Kidney (tissue), 22 donors: Measurements from ENCODE around the gene PMEPA1. TPM values are rescaled to one million over a fixed set of nuclear protein-coding genes. Genes with fewer than 3 reads are reported as not detected.
A peak's percentile ranks its signal among the peaks of the same experiment; 100 is the strongest.

Source experiments
- DNase-seq, 5 donors: peaks; one replicate each; pipeline ENCODE4 v3.0.0-alpha.2; 2013 to 2020
- FAIRE-seq: peaks from 2 replicates; lab custom pipeline; 2012; peaks lifted over from hg19 to GRCh38; lab: Jason Lieb, UNC
- H3K27ac ChIP-seq, 2 donors: one replicate each; pipeline ENCODE4 v1.7.0; 2013; ENCODE audit warnings: low read depth in 2 of 2, low read length in 2 of 2, inconsistent platforms in 1 of 2
- H3K27me3 ChIP-seq: one replicate; pipeline ENCODE4 v1.7.1; 2013; ENCODE audit warnings: low read length, inconsistent platforms; ENCODE audit not compliant: control insufficient read depth, insufficient read depth
- H3K36me3 ChIP-seq, 3 donors: one replicate each; pipeline versions ENCODE4 v1.7.0 to v1.7.1; 2013; ENCODE audit warnings: low read length in 3 of 3, control low read depth in 1 of 3, inconsistent platforms in 1 of 3; ENCODE audit not compliant: insufficient read depth in 3 of 3, control insufficient read depth in 2 of 3
- H3K4me1 ChIP-seq, 3 donors: one replicate each; pipeline versions ENCODE4 v1.7.0 to v1.7.1; 2013; ENCODE audit warnings: low read length in 3 of 3, inconsistent platforms in 1 of 3, low read depth in 1 of 3; ENCODE audit not compliant: control insufficient read depth in 2 of 3, insufficient read depth in 2 of 3
- H3K4me3 ChIP-seq, 3 donors: one replicate each; pipeline versions ENCODE4 v1.7.0 to v1.8.1; 2013; ENCODE audit warnings: low read length in 3 of 3, control low read depth in 1 of 3, inconsistent platforms in 1 of 3
- H3K9ac ChIP-seq, 3 donors: one replicate each; pipeline versions ENCODE4 v1.7.0 to v1.7.1; 2013; ENCODE audit warnings: low read length in 3 of 3, control low read depth in 1 of 3, inconsistent platforms in 1 of 3
- H3K9me3 ChIP-seq, 3 donors: one replicate each; pipeline versions ENCODE4 v1.7.0 to v1.7.1; 2013; ENCODE audit warnings: low read length in 3 of 3, control low read depth in 1 of 3, inconsistent platforms in 1 of 3; ENCODE audit not compliant: control insufficient read depth in 2 of 3, insufficient read depth in 1 of 3
- CTCF ChIP-seq: IDR thresholded peaks from 3 replicates; pipeline ENCODE4 v1.5.1; 2012; ENCODE audit warnings: mild to moderate bottlenecking, moderate library complexity, borderline replicate concordance; ENCODE audit not compliant: insufficient read depth; ENCODE audit errors: extremely low read depth
- intact Hi-C: fragments of 100-400 bp; cut with DNase I; formaldehyde crosslinking; loops from one replicate; pipeline ENCODE4 v1.11.1; 2022
- long read RNA-seq, 10 donors: library from polyadenylated mRNA in 1 of 10; unstranded in 1 of 10; transcript quantifications; one replicate each; pipeline ENCODE4 v2.0.0 and lab custom pipeline, GENCODE V29; 2021 to 2026
- polyA plus RNA-seq: library from polyadenylated mRNA; stranded (reverse); fragments of 350-450 nt; fragmentation: Illumina TruSeq; extraction: RNeasy Lipid Tissue Mini Kit (QIAGEN cat#74804); gene quantifications from one replicate; pipeline ENCODE4 v1.2.3, GENCODE V29; 2014; ENCODE audit warnings: low read depth, low replicate concordance; ENCODE audit not compliant: insufficient read depth
- total RNA-seq: library from RNA; stranded (reverse); fragmentation: NEBNext Ultra II Directional; extraction: Animal tissue kit (Norgen Biotek cat#: 25700); gene quantifications from one replicate; pipeline ENCODE4 v1.2.1, GENCODE V29; 2021
- donor health status: control.
- donor health status: control.
- donor health status: control.
- donor health status: control.
- donor health status: control.
- donor health status: DM: yes; HTN: yes; CAD: no.
- donor health status: Normal renal cell carcinoma (clear cell type).

Gene PMEPA1
- total RNA-seq (30.4 TPM), polyA plus RNA-seq (12.9 TPM)
- long read RNA-seq, donor 1, full-length matches to known transcripts: 10 of 10 reads
- long read RNA-seq, donor 1, partial matches to known transcripts: 0 of 10 reads
- long read RNA-seq, donor 1, other reads (novel, unspliced or antisense): 0 of 10 reads
- long read RNA-seq, donor 2, full-length matches to known transcripts: 13 of 13 reads
- long read RNA-seq, donor 2, partial matches to known transcripts: 0 of 13 reads
- long read RNA-seq, donor 2, other reads (novel, unspliced or antisense): 0 of 13 reads
- long read RNA-seq, donor 3, full-length matches to known transcripts: 10 of 10 reads
- long read RNA-seq, donor 3, partial matches to known transcripts: 0 of 10 reads
- long read RNA-seq, donor 3, other reads (novel, unspliced or antisense): 0 of 10 reads
- long read RNA-seq, donor 4, full-length matches to known transcripts: 12 of 12 reads
- long read RNA-seq, donor 4, partial matches to known transcripts: 0 of 12 reads
- long read RNA-seq, donor 4, other reads (novel, unspliced or antisense): 0 of 12 reads
- long read RNA-seq, donor 5, full-length matches to known transcripts: 1 of 1 reads
- long read RNA-seq, donor 5, partial matches to known transcripts: 0 of 1 reads
- long read RNA-seq, donor 5, other reads (novel, unspliced or antisense): 0 of 1 reads
- long read RNA-seq, donor 6, full-length matches to known transcripts: 1 of 1 reads
- long read RNA-seq, donor 6, partial matches to known transcripts: 0 of 1 reads
- long read RNA-seq, donor 6, other reads (novel, unspliced or antisense): 0 of 1 reads
- long read RNA-seq, donor 7, full-length matches to known transcripts: 18 of 27 reads
- long read RNA-seq, donor 7, partial matches to known transcripts: 1 of 27 reads
- long read RNA-seq, donor 7, other reads (novel, unspliced or antisense): 8 of 27 reads
- long read RNA-seq, donor 8, full-length matches to known transcripts: 8 of 8 reads
- long read RNA-seq, donor 8, partial matches to known transcripts: 0 of 8 reads
- long read RNA-seq, donor 8, other reads (novel, unspliced or antisense): 0 of 8 reads
- long read RNA-seq, donor 9, full-length matches to known transcripts: 5 of 5 reads
- long read RNA-seq, donor 9, partial matches to known transcripts: 0 of 5 reads
- long read RNA-seq, donor 9, other reads (novel, unspliced or antisense): 0 of 5 reads
- long read RNA-seq, donor 10, full-length matches to known transcripts: 3 of 3 reads
- long read RNA-seq, donor 10, partial matches to known transcripts: 0 of 3 reads
- long read RNA-seq, donor 10, other reads (novel, unspliced or antisense): 0 of 3 reads

DNA sequence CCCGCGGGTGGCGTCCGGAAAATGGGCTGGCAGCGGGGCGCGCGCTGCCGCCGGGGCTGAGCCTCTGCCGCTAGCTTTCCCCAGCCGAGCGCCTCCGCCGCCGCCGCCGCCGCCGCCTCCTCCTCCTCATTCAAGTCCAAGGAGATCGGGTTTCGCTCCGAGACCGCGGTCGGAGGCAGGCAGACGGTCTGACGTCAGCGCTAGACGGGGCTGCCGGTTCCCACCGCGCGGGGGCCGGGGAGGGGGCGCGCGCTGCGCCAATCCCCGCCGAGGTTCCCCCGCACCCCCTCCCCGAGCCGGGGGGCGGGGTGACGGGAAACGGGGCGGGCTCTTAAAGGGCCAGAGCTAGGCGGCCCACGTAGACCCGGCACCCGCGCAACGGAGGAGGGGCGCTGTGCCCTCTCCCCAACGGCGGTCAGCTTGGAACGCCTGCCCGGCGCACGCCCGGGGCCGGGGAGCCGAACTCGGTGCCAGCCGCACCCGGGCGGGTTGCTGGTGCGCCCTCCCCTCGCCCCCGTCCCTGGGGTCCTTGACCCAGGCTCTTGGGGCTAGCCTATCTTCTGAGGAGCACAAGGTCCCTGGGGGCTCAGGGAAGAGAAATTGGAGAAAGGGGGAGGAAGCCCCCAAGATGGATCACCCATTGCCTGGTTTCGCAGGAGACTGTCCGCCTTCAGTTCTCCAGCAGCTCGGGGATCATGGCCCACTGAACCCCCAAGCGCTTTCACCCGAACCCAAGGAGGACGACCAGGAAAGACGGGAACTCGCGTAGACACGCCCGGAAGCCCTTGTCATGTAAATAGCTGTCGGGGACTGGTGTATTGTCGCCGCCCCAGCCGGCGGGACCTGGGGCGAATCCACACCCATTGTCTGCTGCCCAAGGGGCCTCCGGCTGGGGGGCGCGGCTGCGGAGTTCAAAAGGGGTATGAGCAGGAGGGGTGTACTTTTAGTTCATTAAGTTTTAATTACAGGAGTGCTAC, at the start of gene PMEPA1:
PMEPA1 (minus strand) TSS at position 193 of the 977 bp plus-strand sequence. CDS start 433 bp downstream, outside the sequence.
- Histone ChIP-seq H3K9me3 (no peaks in the 10 kb centered on the region), H3K27ac (peak within 1 kb of the TSS; percentile 70 to 95), H3K4me3 (peak within 1 kb of the TSS; percentile 73 to 86 (median 85)), H3K9ac (peak within 1 kb of the TSS; percentile 62 to 93 (median 86)), H3K4me1 (peaks cover 3 to 11% (median 8%) of the 10 kb centered on the region in 3 donors), H3K36me3 (no peaks in the 10 kb centered on the region), H3K27me3 (no peaks in the 10 kb centered on the region)
- FAIRE-seq (no peak), DNase-seq (peak; percentile 96 to 98 (median 98))
- intact Hi-C loops: no loop called here
- TF ChIP-seq CTCF: no peak

- H3K9ac ChIP-seq: no peak overlapping the region
- no peaks in the 10 kb centered on the region for H3K9me3 ChIP-seq
- no peak overlapping the region for H3K27ac ChIP-seq
- H3K27me3 ChIP-seq: no peaks in the 10 kb centered on the region
- no peaks in the 10 kb centered on the region for H3K4me1 ChIP-seq
- TF ChIP-seq CTCF: no peak
- no peaks in the 10 kb centered on the region for H3K36me3 ChIP-seq
- intact Hi-C loops: no loop called here
- no peak overlapping the region for H3K4me3 ChIP-seq
- DNase-seq: no peak
- no peak for FAIRE-seq
These were observed 48.0 kb upstream of the PMEPA1 start for GRCh38 chr20:57757767-57758166.

GRCh38 chr20:57756921-57757320, 47.1 kb upstream of the PMEPA1 start:
- H3K27me3 ChIP-seq: no peaks in the 10 kb centered on the region
- DNase-seq: no peak
- intact Hi-C loops: no loop called here
- no peaks in the 10 kb centered on the region for H3K9me3 ChIP-seq
- FAIRE-seq: no peak
- no peak overlapping the region for H3K4me3 ChIP-seq
- no peaks in the 10 kb centered on the region for H3K36me3 ChIP-seq
- H3K4me1 ChIP-seq: no peaks in the 10 kb centered on the region
- no peak overlapping the region for H3K27ac ChIP-seq
- H3K9ac ChIP-seq: no peak overlapping the region
- TF ChIP-seq CTCF: no peak
